ENCODE measurements around the gene AFMID.
"Not testable (repeated sequence)": the region's sequence is repeated elsewhere in the genome, so short reads cannot be mapped to it uniquely, and the experiment has no call there.

AFMID gene

DNA sequence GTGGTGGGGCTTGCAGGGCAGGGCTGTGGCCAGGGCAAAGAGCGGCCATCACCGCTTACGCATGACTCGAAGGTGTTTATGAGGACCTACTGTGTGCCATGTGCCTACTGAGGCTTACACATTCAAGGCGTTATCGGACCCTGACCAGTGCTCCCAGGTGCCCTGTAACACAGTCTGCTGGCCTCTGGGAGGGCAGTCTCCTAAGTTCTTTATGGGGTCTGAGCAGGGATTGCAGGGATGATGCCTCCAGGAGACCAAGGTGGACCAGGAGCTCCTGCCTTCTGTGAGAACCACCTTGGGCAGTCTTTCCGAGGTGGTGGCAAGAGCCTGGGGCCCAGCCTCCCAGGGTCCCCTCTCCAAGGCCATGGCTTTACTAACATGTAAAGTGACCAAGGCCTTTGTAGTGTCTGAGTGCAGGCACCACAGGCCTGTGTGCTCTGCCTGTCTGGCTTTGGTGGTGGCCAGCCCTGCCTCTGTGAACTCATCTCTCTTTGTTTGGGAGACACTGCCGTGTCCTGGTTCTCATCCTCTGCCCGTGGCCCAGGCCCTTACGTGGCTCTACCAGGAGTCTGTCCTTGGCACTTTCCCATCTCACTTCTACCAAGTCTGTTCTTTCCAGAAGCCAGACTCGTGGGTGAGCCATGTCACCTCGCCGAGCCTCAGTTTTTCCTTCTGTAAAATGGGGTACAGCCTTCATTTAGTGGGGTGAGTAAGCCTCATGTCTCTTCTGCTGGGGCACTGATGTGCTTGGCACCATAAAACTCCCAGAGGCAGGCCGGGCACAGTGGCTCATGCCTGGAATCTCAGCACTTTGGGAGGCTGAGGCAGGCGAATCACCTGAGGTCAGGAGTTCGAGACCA is 22.2 kb upstream of the AFMID start:
- H3K4me3 ChIP-seq (ENCODE audit: low read length), result no peak overlapping the region
- DNase-seq (ENCODE audit: low read depth), result no peak
- TF ChIP-seq, protein P1, sequence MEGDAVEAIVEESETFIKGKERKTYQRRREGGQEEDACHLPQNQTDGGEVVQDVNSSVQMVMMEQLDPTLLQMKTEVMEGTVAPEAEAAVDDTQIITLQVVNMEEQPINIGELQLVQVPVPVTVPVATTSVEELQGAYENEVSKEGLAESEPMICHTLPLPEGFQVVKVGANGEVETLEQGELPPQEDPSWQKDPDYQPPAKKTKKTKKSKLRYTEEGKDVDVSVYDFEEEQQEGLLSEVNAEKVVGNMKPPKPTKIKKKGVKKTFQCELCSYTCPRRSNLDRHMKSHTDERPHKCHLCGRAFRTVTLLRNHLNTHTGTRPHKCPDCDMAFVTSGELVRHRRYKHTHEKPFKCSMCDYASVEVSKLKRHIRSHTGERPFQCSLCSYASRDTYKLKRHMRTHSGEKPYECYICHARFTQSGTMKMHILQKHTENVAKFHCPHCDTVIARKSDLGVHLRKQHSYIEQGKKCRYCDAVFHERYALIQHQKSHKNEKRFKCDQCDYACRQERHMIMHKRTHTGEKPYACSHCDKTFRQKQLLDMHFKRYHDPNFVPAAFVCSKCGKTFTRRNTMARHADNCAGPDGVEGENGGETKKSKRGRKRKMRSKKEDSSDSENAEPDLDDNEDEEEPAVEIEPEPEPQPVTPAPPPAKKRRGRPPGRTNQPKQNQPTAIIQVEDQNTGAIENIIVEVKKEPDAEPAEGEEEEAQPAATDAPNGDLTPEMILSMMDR (conservative IDR thresholded peaks at IDR 0.05; ENCODE audit: low read depth, low read length), result no peak

DNA sequence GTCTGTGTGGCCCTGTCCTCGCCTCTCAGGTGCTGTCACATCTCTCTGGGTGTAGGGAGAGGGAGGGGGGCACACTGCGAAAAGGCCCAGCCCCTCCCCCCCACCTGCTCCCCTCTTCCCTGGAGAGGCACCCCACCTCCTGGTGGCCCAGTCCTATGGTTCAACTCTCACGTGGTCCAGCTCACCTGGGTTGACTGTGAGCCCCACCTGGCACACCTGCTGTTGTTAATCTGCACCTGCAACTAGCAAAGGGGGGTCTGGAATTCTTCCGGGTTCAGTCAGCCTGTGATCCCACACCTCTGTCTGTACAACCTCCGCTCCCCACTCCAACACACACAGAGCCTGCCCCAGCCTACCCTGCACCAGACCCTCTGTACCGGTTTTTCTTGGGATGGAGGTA is 20.7 kb upstream of the AFMID start:
- no peak overlapping the region for H3K4me3 ChIP-seq (ENCODE audit: low read length)
- TF ChIP-seq, protein P1 (conservative IDR thresholded peaks at IDR 0.05; ENCODE audit: low read depth, low read length), result no peak
- no peak for DNase-seq (ENCODE audit: low read depth)

DNA sequence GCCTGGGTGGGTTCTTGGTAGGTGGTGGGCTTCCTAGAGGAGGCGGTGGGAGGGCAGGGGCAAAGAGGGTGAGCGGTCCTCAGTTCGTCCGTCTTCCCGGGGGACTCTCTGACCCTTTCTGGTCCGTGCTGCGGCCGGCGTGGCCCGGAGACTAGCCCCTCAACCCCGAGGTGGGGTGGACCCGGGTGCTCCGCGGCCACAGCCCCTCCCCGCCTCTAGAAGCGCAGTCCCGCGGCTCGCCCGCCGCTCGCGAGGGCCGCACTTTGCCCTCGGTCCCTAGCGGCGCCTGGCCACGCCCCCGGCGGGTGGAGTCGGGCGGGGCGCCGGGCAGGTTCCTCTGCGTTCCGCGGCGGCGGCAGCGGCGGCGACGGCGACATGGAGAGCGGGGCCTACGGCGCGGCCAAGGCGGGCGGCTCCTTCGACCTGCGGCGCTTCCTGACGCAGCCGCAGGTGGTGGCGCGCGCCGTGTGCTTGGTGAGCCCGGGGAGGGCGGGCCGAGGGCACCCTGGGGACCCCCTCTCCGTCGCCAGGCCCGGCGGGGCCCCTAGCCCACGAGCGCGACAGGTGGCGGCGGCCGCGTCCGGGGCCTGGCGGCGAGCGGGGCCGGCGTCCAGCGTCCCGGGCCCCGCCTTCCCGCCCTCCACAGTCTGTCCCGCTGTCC is 18.8 kb upstream of the AFMID start, which contains the start of gene SYNGR2:
Gene SYNGR2 (plus strand): TSS at position 340 of the 661 bp plus-strand sequence. CDS start 36 bp downstream, at position 376.
- TF ChIP-seq, protein P1 (conservative IDR thresholded peaks at IDR 0.05; ENCODE audit: low read depth, low read length), result no peak
- no peak for DNase-seq (ENCODE audit: low read depth)
- peak within 1 kb of the TSS; percentile 74 for H3K4me3 ChIP-seq (ENCODE audit: low read length)

DNA sequence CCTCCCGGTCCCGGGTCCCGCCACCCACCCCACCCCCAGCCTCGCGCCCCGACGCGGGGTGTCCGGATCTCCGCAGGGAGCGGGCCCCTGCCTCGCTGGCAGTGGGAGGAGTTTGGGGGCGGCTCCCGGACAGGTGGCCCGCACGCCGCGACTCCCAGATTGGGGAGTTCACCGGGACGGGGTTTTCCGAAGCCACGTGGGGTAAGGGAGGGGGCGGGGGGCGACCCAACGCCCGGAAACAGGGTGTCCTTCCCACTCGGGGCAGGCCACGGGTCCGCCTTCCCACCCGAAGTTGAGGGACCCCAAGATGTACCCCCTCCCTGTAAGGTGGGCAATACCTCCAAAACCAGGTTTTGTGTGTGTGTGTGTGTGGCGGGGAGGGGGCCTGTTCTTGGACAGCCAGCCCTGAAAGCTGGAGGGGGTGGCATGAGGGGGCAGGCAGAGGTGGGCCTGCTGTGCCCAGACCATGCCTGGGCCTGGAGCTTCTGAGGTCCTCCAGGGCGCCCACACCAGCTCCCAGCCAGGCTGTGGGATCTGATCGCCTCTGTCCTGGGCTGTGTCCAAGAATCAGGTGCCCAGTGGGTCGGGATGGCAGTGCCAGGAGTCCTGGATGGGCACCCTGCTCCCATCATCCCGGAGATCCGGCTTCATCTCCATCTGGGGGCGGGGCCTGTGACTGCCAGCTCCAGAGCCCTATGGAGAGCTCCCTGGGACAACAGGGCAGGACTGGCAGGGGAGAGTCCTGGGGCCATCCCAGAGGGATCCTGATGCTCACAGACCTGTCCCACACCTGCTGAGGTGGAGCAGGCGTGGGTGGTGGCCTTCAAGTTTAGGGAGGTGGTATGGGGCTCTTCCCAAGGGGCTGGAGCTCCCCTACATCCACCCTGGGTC is 18.0 kb upstream of the AFMID start:
- TF ChIP-seq, protein P1 (conservative IDR thresholded peaks at IDR 0.05; ENCODE audit: low read depth, low read length), result no peak
- DNase-seq (ENCODE audit: low read depth), result no peak
- peak overlapping the region; percentile 74 for H3K4me3 ChIP-seq (ENCODE audit: low read length)

DNA sequence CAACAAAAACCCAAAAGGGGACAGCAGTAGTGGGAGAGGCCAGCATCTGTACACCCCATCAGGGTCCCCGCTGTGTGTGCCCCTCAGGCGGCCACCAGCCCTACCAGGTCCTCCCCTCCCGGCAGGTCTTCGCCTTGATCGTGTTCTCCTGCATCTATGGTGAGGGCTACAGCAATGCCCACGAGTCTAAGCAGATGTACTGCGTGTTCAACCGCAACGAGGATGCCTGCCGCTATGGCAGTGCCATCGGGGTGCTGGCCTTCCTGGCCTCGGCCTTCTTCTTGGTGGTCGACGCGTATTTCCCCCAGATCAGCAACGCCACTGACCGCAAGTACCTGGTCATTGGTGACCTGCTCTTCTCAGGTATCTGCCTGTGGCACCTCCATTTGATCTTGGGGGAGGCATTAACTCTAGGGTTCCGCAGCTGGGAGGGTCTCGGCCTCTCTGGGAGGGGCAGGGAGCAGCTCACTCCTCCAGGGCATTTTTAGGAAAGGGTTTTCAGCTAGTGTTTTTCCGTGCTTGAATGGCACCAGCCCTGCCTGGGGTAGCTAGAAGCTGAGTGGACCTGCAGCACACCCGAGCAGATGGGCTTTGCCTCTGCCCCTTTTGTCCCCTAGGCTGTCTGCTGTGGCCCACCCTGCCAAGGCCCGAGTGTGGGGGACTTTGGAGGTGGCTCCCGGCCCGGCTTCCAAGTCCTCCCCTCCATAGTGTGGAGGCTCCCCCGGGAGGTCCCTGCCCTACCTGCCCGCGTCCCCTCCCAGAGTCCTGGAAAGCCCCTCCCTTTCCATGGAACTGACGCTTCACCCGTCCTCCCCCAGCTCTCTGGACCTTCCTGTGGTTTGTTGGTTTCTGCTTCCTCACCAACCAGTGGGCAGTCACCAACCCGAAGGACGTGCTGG is 16.2 kb upstream of the AFMID start:
- no peak for DNase-seq (ENCODE audit: low read depth)
- TF ChIP-seq, protein P1 (conservative IDR thresholded peaks at IDR 0.05; ENCODE audit: low read depth, low read length), result no peak
- H3K4me3 ChIP-seq (ENCODE audit: low read length), result no peak overlapping the region

DNA sequence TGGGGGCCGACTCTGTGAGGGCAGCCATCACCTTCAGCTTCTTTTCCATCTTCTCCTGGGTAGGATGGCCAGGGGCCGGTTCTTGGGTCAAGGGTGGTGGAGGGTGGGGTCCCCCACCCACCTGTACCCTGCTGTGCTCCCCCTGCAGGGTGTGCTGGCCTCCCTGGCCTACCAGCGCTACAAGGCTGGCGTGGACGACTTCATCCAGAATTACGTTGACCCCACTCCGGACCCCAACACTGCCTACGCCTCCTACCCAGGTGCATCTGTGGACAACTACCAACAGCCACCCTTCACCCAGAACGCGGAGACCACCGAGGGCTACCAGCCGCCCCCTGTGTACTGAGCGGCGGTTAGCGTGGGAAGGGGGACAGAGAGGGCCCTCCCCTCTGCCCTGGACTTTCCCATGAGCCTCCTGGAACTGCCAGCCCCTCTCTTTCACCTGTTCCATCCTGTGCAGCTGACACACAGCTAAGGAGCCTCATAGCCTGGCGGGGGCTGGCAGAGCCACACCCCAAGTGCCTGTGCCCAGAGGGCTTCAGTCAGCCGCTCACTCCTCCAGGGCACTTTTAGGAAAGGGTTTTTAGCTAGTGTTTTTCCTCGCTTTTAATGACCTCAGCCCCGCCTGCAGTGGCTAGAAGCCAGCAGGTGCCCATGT is 15.4 kb upstream of the AFMID start:
- not testable (repeated sequence) for DNase-seq (ENCODE audit: low read depth); H3K4me3 ChIP-seq (ENCODE audit: low read length)
